ENCODE results near the gene BCAS3. TPM values are rescaled to one million over a fixed set of nuclear protein-coding genes. Genes with fewer than 3 reads are reported as not detected.

Gene BCAS3
- total RNA-seq, 1 experiment from 2014 or later = 26.3 TPM

GRCh38 chr17:60910415-60910814, 232.8 kb downstream of the BCAS3 start:
- POLR2A ChIA-PET = no interaction called here
- RAD21 ChIA-PET (ENCODE audit: low non-redundant PET in 1 of 2, low total read pairs in 2 of 2, uncharacterized antibody in 2 of 2, unreplicated experiment in 2 of 2) = no interaction called here
- Histone ChIP-seq H3K4me3 (replicated peaks in 1 of 2; ENCODE audit: low read depth in 1 of 2, low read length in 2 of 2) (no peak overlapping the region), H3K27ac (ENCODE audit: low read depth, low read length) (no peak overlapping the region), H3K9me3 (ENCODE audit: control insufficient read depth in 1 of 2, insufficient read depth in 1 of 2, low read depth in 1 of 2, low read length in 2 of 2) (peaks cover 0 to 6% of the 10 kb centered on the region in 2 experiments; a peak in 1 of 4 replicates), H3K9me2 (ENCODE audit: insufficient read depth) (no peaks in the 10 kb centered on the region), H3K79me2 (ENCODE audit: insufficient read depth, low read length) (no peaks in the 10 kb centered on the region), H2AFZ (ENCODE audit: low read depth, low read length, poor library complexity, severe bottlenecking) (no peak overlapping the region), H3K36me3 (ENCODE audit: control insufficient read depth in 1 of 2, insufficient read depth in 2 of 2, low read length in 2 of 2) (no peaks in the 10 kb centered on the region), H3K27me3 (ENCODE audit: insufficient read depth, low read length) (no peaks in the 10 kb centered on the region), H3K4me2 (ENCODE audit: low read length) (no peak overlapping the region), H3K4me1 (ENCODE audit: control insufficient read depth in 1 of 2, insufficient read depth in 2 of 2, low read length in 2 of 2) (no peaks in the 10 kb centered on the region), H3K9ac (ENCODE audit: low read length) (no peak overlapping the region), H4K20me1 (ENCODE audit: insufficient read depth) (no peaks in the 10 kb centered on the region)
- BruUV-seq (replicated peaks) = no TSS peak
- CTCF ChIA-PET = no interaction called here
- no peak for ATAC-seq
- DNase-seq (ENCODE audit: low read depth, low spot score) = no peak
- intact Hi-C loops (cut with micrococcal nuclease) = no loop called here
- TF ChIP-seq SIN3A (IDR thresholded peaks at IDR 0.05; ENCODE audit: low read depth) (no peak), ATF3 (IDR thresholded peaks at IDR 0.05) (no peak), REST (IDR thresholded peaks at IDR 0.05; ENCODE audit: low read depth) (no peak), JUND (IDR thresholded peaks at IDR 0.05) (no peak), ELF1 (IDR thresholded peaks at IDR 0.05; ENCODE audit: borderline replicate concordance, low read depth) (no peak), ZFX (IDR thresholded peaks at IDR 0.05) (no peak), POLR2A (IDR thresholded peaks at IDR 0.05; ENCODE audit: borderline replicate concordance, extremely low read depth, insufficient read depth, insufficient read length) (no peak), SP1 (IDR thresholded peaks at IDR 0.05; ENCODE audit: low read depth) (no peak), CTCF (IDR thresholded peaks at IDR 0.05 in 2 of 3, conservative IDR thresholded peaks at IDR 0.05 in 1 of 3; ENCODE audit: borderline replicate concordance in 1 of 3, insufficient read depth in 1 of 3, low read depth in 2 of 3, low read length in 2 of 3) (no peak), RAD21 (IDR thresholded peaks at IDR 0.05; ENCODE audit: low read depth) (no peak), YY1 (IDR thresholded peaks at IDR 0.05; ENCODE audit: extremely low read depth, insufficient replicate concordance, low read depth, low read length) (no peak), EGR1 (IDR thresholded peaks at IDR 0.05; ENCODE audit: low read depth) (no peak), TCF7L2 (IDR thresholded peaks at IDR 0.05; ENCODE audit: borderline replicate concordance, extremely low read depth, insufficient read depth, insufficient read length) (no peak), ZNF274 (IDR thresholded peaks at IDR 0.05; ENCODE audit: low read depth, low read length) (no peak), FOSL1 (IDR thresholded peaks at IDR 0.05; ENCODE audit: low read depth) (no peak), CBX3 (IDR thresholded peaks at IDR 0.05; ENCODE audit: low read depth) (no peak)

Measured in HCT116 (cell line).